ENCODE data around the gene IFI27L2. TPM values are rescaled to one million over a fixed set of nuclear protein-coding genes. Genes with fewer than 3 reads are reported as not detected.

IFI27L2 gene
- total RNA-seq, 1 experiment from 2014 or later: 28.6 TPM

- no peak overlapping the region for H2AFZ ChIP-seq (ENCODE audit: low read length)
These were observed 32.6 kb upstream of the IFI27L2 start for GRCh38 chr14:94161981-94162380.

More at GRCh38 chr14:94161981-94162380, 32.6 kb upstream of the IFI27L2 start:
- Histone ChIP-seq H3K27me3 (ENCODE audit: insufficient read depth, low read length) (no peaks in the 10 kb centered on the region), H3K9ac (ENCODE audit: extremely low read depth, insufficient read length, low read length) (no peak overlapping the region), H4K5ac (ENCODE audit: insufficient read length, low read depth, low read length) (no peak overlapping the region), H4K20me1 (ENCODE audit: control insufficient read depth, insufficient read depth, insufficient read length) (no peaks in the 10 kb centered on the region), H2BK120ac (ENCODE audit: low read depth, low read length, poor library complexity, severe bottlenecking) (no peak overlapping the region), H4K91ac (ENCODE audit: insufficient read length, low read depth, low read length) (no peak overlapping the region), H3K79me2 (ENCODE audit: insufficient read depth, low read length) (no peaks in the 10 kb centered on the region), H2BK12ac (ENCODE audit: insufficient read length, low read depth, low read length) (no peak overlapping the region), H2AK5ac (ENCODE audit: insufficient read length, low read length) (no peak overlapping the region), H3K9me3 (ENCODE audit: control insufficient read depth, low read depth, low read length) (no peaks in the 10 kb centered on the region), H2BK20ac (ENCODE audit: low read depth, low read length, poor library complexity, severe bottlenecking) (no peak overlapping the region), H3T11ph (ENCODE audit: low read length) (no peak overlapping the region), H4K8ac (replicated peaks; ENCODE audit: insufficient read length, low read depth, low read length) (no peak overlapping the region), H3K27ac (ENCODE audit: insufficient read length, low read depth, low read length) (no peak overlapping the region), H3K23me2 (ENCODE audit: insufficient read length, low read depth, low read length, poor library complexity, severe bottlenecking) (no peaks in the 10 kb centered on the region), H3K4me1 (ENCODE audit: insufficient read depth, low read length) (0 out of 2 replicates have a peak, but pooled peaks cover 2% of the 10 kb centered on the region), H2BK5ac (ENCODE audit: insufficient read length, low read length) (no peak overlapping the region), H3K14ac (ENCODE audit: insufficient read depth, low read length) (no peak overlapping the region), H3K23ac (ENCODE audit: insufficient read length, low read depth, low read length) (no peak overlapping the region), H3K18ac (ENCODE audit: insufficient read length, low read depth, low read length) (no peak overlapping the region), H3K56ac (ENCODE audit: insufficient read length, low read depth, low read length) (no peak overlapping the region), H3K4me2 (ENCODE audit: insufficient read depth, insufficient read length, low read length) (no peak overlapping the region), H3K79me1 (ENCODE audit: insufficient read depth, low read depth, low read length, poor library complexity, severe bottlenecking) (no peaks in the 10 kb centered on the region), H2BK15ac (ENCODE audit: low read depth, low read length) (no peak overlapping the region), H3K4ac (ENCODE audit: low read depth, low read length) (no peak overlapping the region)
- Mint-ChIP-seq H3K4me1 (peaks cover 20 to 24% of the 10 kb centered on the region in 2 experiments), H3K36me3 (ENCODE audit: insufficient read depth in 1 of 3, low read depth in 3 of 3) (no peaks in the 10 kb centered on the region), H3K27ac (no peak overlapping the region), H3K9me3 (no peaks in the 10 kb centered on the region), H3K27me3 (ENCODE audit: low read depth) (peaks cover 4% of the 10 kb centered on the region), H3K4me3 (no peak overlapping the region)
- no peak for TF ChIP-seq CTCF (conservative IDR thresholded peaks at IDR 0.05)
- DNase-seq: no peak
- no CpG with 5 or more reads among the region's 2 CpGs for WGBS (ENCODE audit: extremely low coverage, insufficient read length, low lambda C conversion rate)
